C4-2B (cell line): Measurements from ENCODE around the gene ICE2.

Experiments
- ZFX ChIP-seq: fragments of 450-650 bp; IDR thresholded peaks from 2 replicates; pipeline ENCODE4 v1.6.1; 2017
- TF ChIP-seq, protein P1 (sequence below): fragments of 450-650 bp; conservative IDR thresholded peaks from 2 replicates; pipeline ENCODE4 v1.5.1; 2017; ENCODE audit warnings: mild to moderate bottlenecking

- TF ChIP-seq, protein P1, sequence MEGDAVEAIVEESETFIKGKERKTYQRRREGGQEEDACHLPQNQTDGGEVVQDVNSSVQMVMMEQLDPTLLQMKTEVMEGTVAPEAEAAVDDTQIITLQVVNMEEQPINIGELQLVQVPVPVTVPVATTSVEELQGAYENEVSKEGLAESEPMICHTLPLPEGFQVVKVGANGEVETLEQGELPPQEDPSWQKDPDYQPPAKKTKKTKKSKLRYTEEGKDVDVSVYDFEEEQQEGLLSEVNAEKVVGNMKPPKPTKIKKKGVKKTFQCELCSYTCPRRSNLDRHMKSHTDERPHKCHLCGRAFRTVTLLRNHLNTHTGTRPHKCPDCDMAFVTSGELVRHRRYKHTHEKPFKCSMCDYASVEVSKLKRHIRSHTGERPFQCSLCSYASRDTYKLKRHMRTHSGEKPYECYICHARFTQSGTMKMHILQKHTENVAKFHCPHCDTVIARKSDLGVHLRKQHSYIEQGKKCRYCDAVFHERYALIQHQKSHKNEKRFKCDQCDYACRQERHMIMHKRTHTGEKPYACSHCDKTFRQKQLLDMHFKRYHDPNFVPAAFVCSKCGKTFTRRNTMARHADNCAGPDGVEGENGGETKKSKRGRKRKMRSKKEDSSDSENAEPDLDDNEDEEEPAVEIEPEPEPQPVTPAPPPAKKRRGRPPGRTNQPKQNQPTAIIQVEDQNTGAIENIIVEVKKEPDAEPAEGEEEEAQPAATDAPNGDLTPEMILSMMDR = no peak
- no peak for TF ChIP-seq ZFX
These were observed 95.9 kb downstream of the ICE2 start for GRCh38 chr15:60382773-60383674.
